HEK293 (cell line): Measurements from ENCODE around the gene RELT.

Source experiments
- HOXD13 ChIP-seq: sonication (generic); formaldehyde crosslinking; IDR thresholded peaks from 2 replicates; pipeline ENCODE4 v1.8.0; 2022; ENCODE audit warnings: missing genetic modification reagents, borderline replicate concordance
- MZF1 ChIP-seq: fragments of 450-650 bp; formaldehyde crosslinking; IDR thresholded peaks from 2 replicates; pipeline ENCODE4 v1.5.1; 2017; ENCODE audit warnings: missing biosample characterization, missing genetic modification characterization, borderline replicate concordance
- ZNF221 ChIP-seq: fragments of 450-650 bp; formaldehyde crosslinking; IDR thresholded peaks from 2 replicates; pipeline ENCODE4 v1.5.1; 2017; ENCODE audit warnings: missing biosample characterization, missing genetic modification characterization, borderline replicate concordance
- ZNF24 ChIP-seq: fragments of 450-650 bp; formaldehyde crosslinking; IDR thresholded peaks from 2 replicates; pipeline ENCODE4 v1.5.1; 2016; ENCODE audit warnings: missing biosample characterization, missing genetic modification characterization
- ZNF274 ChIP-seq, 2 experiments: fragments of 200-500 bp in 1 of 2; fragments of 450-650 bp in 1 of 2; sonication (Bioruptor generic) in 1 of 2; formaldehyde crosslinking in 1 of 2; IDR thresholded peaks; 2 replicates each; pipeline versions ENCODE4 v1.5.1 to v1.6.1; 2014 to 2016; ENCODE audit warnings: borderline replicate concordance in 1 of 2, inconsistent platforms in 1 of 2, low read length in 1 of 2, missing biosample characterization in 1 of 2, missing genetic modification characterization in 1 of 2
- ZNF292 ChIP-seq: fragments of 450-650 bp; formaldehyde crosslinking; IDR thresholded peaks from 2 replicates; pipeline ENCODE4 v1.5.1; 2016; ENCODE audit warnings: low read depth, missing biosample characterization, missing genetic modification characterization, borderline replicate concordance
- ZNF37A ChIP-seq: fragments of 450-650 bp; IDR thresholded peaks from 2 replicates; pipeline ENCODE4 v1.5.1; 2018; ENCODE audit warnings: missing biosample characterization, missing genetic modification characterization
- ZNF621 ChIP-seq: fragments of 450-650 bp; formaldehyde crosslinking; IDR thresholded peaks from 2 replicates; pipeline ENCODE4 v1.5.1; 2017; ENCODE audit warnings: missing biosample characterization, missing genetic modification characterization
- TF ChIP-seq, protein P1 (sequence below): fragments of 450-650 bp; formaldehyde crosslinking; IDR thresholded peaks from 2 replicates; pipeline ENCODE4 v1.5.1; 2016; ENCODE audit warnings: missing biosample characterization, missing genetic modification characterization
- TF ChIP-seq, protein P2 (sequence below): fragments of 450-650 bp; formaldehyde crosslinking; IDR thresholded peaks from 2 replicates; pipeline ENCODE4 v1.5.1; 2016; ENCODE audit warnings: missing biosample characterization, missing genetic modification characterization
- TF ChIP-seq, protein P3 (sequence below): fragments of 450-650 bp; formaldehyde crosslinking; IDR thresholded peaks from 2 replicates; pipeline ENCODE4 v1.5.1; 2016; ENCODE audit warnings: missing biosample characterization, missing genetic modification characterization

DNA sequence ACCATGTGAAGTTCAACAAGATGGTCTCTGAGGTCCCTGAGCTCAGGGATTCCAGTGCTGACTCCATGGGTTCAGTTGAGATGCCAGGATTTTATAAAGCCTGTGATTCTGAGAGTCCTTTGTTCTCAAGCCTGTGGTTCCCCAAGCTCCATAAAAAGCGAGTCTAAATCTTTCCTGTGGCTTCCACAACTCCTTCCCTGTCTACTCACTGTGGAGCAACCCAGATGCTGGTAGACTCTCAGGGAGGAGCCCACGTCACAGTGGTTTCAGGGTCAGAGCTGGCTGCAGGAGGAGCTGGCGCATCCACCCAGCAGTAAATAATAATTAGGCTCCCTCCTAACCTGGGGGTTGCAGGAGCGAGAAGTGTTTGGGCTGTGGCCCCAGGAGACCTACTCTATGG, 2.0 kb upstream of the RELT start:
- TF ChIP-seq, protein P1, sequence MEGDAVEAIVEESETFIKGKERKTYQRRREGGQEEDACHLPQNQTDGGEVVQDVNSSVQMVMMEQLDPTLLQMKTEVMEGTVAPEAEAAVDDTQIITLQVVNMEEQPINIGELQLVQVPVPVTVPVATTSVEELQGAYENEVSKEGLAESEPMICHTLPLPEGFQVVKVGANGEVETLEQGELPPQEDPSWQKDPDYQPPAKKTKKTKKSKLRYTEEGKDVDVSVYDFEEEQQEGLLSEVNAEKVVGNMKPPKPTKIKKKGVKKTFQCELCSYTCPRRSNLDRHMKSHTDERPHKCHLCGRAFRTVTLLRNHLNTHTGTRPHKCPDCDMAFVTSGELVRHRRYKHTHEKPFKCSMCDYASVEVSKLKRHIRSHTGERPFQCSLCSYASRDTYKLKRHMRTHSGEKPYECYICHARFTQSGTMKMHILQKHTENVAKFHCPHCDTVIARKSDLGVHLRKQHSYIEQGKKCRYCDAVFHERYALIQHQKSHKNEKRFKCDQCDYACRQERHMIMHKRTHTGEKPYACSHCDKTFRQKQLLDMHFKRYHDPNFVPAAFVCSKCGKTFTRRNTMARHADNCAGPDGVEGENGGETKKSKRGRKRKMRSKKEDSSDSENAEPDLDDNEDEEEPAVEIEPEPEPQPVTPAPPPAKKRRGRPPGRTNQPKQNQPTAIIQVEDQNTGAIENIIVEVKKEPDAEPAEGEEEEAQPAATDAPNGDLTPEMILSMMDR (tag by site-specific recombination) = no peak
- TF ChIP-seq MZF1 (no peak), ZNF292 (tag by site-specific recombination) (no peak), ZNF24 (no peak), ZNF274 (IDR thresholded peaks at IDR 0.05; ENCODE audit: low read length) (no peak), ZNF274 (tag by site-specific recombination; IDR thresholded peaks at IDR 0.05; ENCODE audit: borderline replicate concordance) (no peak), ZNF221 (no peak), HOXD13 (CRISPR knock-in tag) (no peak), ZNF37A (tag by site-specific recombination) (no peak), ZNF621 (no peak)
- TF ChIP-seq, protein P2, sequence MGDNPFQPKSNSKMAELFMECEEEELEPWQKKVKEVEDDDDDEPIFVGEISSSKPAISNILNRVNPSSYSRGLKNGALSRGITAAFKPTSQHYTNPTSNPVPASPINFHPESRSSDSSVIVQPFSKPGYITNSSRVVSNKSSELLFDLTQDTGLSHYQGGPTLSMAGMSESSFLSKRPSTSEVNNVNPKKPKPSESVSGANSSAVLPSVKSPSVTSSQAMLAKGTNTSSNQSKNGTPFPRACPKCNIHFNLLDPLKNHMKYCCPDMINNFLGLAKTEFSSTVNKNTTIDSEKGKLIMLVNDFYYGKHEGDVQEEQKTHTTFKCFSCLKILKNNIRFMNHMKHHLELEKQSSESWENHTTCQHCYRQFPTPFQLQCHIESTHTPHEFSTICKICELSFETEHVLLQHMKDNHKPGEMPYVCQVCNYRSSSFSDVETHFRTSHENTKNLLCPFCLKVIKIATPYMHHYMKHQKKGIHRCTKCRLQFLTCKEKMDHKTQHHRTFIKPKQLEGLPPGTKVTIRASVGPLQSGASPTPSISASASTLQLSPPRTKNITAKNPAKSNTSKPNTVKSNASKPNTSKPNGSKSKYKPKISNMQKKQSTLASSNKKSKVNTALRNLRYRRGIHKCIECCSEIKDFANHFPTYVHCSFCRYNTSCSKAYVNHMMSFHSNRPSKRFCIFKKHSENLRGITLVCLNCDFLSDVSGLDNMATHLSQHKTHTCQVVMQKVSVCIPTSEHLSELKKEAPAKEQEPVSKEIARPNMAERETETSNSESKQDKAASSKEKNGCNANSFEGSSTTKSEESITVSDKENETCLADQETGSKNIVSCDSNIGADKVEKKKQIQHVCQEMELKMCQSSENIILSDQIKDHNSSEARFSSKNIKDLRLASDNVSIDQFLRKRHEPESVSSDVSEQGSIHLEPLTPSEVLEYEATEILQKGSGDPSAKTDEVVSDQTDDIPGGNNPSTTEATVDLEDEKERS (tag by site-specific recombination) = no peak
- TF ChIP-seq, protein P3, sequence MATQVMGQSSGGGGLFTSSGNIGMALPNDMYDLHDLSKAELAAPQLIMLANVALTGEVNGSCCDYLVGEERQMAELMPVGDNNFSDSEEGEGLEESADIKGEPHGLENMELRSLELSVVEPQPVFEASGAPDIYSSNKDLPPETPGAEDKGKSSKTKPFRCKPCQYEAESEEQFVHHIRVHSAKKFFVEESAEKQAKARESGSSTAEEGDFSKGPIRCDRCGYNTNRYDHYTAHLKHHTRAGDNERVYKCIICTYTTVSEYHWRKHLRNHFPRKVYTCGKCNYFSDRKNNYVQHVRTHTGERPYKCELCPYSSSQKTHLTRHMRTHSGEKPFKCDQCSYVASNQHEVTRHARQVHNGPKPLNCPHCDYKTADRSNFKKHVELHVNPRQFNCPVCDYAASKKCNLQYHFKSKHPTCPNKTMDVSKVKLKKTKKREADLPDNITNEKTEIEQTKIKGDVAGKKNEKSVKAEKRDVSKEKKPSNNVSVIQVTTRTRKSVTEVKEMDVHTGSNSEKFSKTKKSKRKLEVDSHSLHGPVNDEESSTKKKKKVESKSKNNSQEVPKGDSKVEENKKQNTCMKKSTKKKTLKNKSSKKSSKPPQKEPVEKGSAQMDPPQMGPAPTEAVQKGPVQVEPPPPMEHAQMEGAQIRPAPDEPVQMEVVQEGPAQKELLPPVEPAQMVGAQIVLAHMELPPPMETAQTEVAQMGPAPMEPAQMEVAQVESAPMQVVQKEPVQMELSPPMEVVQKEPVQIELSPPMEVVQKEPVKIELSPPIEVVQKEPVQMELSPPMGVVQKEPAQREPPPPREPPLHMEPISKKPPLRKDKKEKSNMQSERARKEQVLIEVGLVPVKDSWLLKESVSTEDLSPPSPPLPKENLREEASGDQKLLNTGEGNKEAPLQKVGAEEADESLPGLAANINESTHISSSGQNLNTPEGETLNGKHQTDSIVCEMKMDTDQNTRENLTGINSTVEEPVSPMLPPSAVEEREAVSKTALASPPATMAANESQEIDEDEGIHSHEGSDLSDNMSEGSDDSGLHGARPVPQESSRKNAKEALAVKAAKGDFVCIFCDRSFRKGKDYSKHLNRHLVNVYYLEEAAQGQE (tag by site-specific recombination) = no peak
